ENCODE data around the gene PLEKHB1. TPM values are rescaled to one million over a fixed set of nuclear protein-coding genes. Genes with fewer than 3 reads are reported as not detected.

PLEKHB1 gene
- total RNA-seq, 4 donors from 2014 or later, result 35.5 to 58.1 (median 45.7) TPM

GRCh38 chr11:73636249-73636648, 10.1 kb upstream of the PLEKHB1 start:
- H3K36me3 ChIP-seq, result no peaks in the 10 kb centered on the region
- H3K27me3 ChIP-seq, result no peaks in the 10 kb centered on the region
- no peaks in the 10 kb centered on the region for H3K9me3 ChIP-seq
- H3K4me3 ChIP-seq, result no peak overlapping the region
- intact Hi-C loops (cut with DNase I), result no loop called here
- no peak overlapping the region for H3K27ac ChIP-seq (replicated peaks in 1 of 4)
- no peaks in the 10 kb centered on the region for H3K4me1 ChIP-seq
- TF ChIP-seq POLR2AphosphoS5 (IDR thresholded peaks at IDR 0.05) (no peak), POLR2A (IDR thresholded peaks at IDR 0.05; ENCODE audit: low read depth) (no peak), CTCF (IDR thresholded peaks at IDR 0.05) (no peak)
- no peak for DNase-seq (ENCODE audit: extremely low spot score)
- 87% methylated on average over 3 of the region's 5 CpGs for WGBS

- TF ChIP-seq POLR2A (IDR thresholded peaks at IDR 0.05; ENCODE audit: low read depth) (no peak), EP300 (IDR thresholded peaks at IDR 0.05) (no peak), CTCF (IDR thresholded peaks at IDR 0.05) (no peak), POLR2AphosphoS5 (IDR thresholded peaks at IDR 0.05) (no peak)
- intact Hi-C loops (cut with DNase I), result no loop called here
- Histone ChIP-seq H3K4me3 (no peak overlapping the region), H3K27me3 (peaks cover 0 to 5% (median 0%) of the 10 kb centered on the region in 4 donors), H3K36me3 (no peaks in the 10 kb centered on the region), H3K4me1 (no peaks in the 10 kb centered on the region), H3K27ac (replicated peaks in 1 of 4) (no peak overlapping the region), H3K9me3 (no peaks in the 10 kb centered on the region)
- no peak for DNase-seq (ENCODE audit: extremely low spot score)
- WGBS, result 78% methylated on average over 1 of the region's 1 CpG
Observed at GRCh38 chr11:73637012-73637411, 9.4 kb upstream of the PLEKHB1 start.

- Histone ChIP-seq H3K9me3 (no peaks in the 10 kb centered on the region), H3K4me3 (no peak overlapping the region), H3K36me3 (no peaks in the 10 kb centered on the region), H3K27ac (replicated peaks in 1 of 4) (no peak overlapping the region), H3K4me1 (peaks cover 0 to 2% (median under 1%) of the 10 kb centered on the region in 4 donors), H3K27me3 (peaks cover 0 to 13% (median 0%) of the 10 kb centered on the region in 4 donors)
- no peak for DNase-seq (ENCODE audit: extremely low spot score)
- intact Hi-C loops (cut with DNase I), result no loop called here
- TF ChIP-seq POLR2A (IDR thresholded peaks at IDR 0.05; ENCODE audit: low read depth), result no peak
- no peak for TF ChIP-seq EP300 (IDR thresholded peaks at IDR 0.05)
- WGBS, result 64% methylated on average over 2 of the region's 2 CpGs
Observed at GRCh38 chr11:73640592-73640991, 5.8 kb upstream of the PLEKHB1 start.

- Histone ChIP-seq H3K27ac (replicated peaks in 1 of 4) (no peak overlapping the region), H3K4me1 (peaks cover 0 to 9% (median 2%) of the 10 kb centered on the region in 4 donors), H3K36me3 (no peaks in the 10 kb centered on the region), H3K27me3 (peaks cover 0 to 13% (median 0%) of the 10 kb centered on the region in 4 donors), H3K4me3 (no peak overlapping the region), H3K9me3 (no peaks in the 10 kb centered on the region)
- no peak for TF ChIP-seq POLR2AphosphoS5 (IDR thresholded peaks at IDR 0.05)
- TF ChIP-seq EP300 (IDR thresholded peaks at IDR 0.05), result no peak
- no peak for TF ChIP-seq CTCF (IDR thresholded peaks at IDR 0.05)
- intact Hi-C loops (cut with DNase I), result no loop called here
- DNase-seq (ENCODE audit: extremely low spot score), result no peak
Observed at GRCh38 chr11:73641668-73642067, 4.7 kb upstream of the PLEKHB1 start.

- intact Hi-C loops (cut with DNase I), result no loop called here
- no peak overlapping the region for H3K4me3 ChIP-seq
- no peak overlapping the region for H3K27ac ChIP-seq (replicated peaks in 1 of 4)
- no peaks in the 10 kb centered on the region for H3K9me3 ChIP-seq
- DNase-seq (ENCODE audit: extremely low spot score), result no peak
- TF ChIP-seq POLR2AphosphoS5 (IDR thresholded peaks at IDR 0.05) (no peak), POLR2A (IDR thresholded peaks at IDR 0.05; ENCODE audit: low read depth) (no peak), EP300 (IDR thresholded peaks at IDR 0.05) (no peak), CTCF (IDR thresholded peaks at IDR 0.05) (no peak)
- H3K27me3 ChIP-seq, result peaks cover 0 to 13% (median 0%) of the 10 kb centered on the region in 4 donors
- 53% methylated on average over 16 of the region's 16 CpGs for WGBS
- H3K4me1 ChIP-seq, result peaks cover 0 to 23% (median 14%) of the 10 kb centered on the region in 4 donors
- H3K36me3 ChIP-seq, result no peaks in the 10 kb centered on the region
Observed at GRCh38 chr11:73645121-73645969, 1.0 kb upstream of the PLEKHB1 start.

Data from esophagus muscularis mucosa (tissue), 4 donors.